ENCODE measurements around the gene ERCC2. TPM values are rescaled to one million over a fixed set of nuclear protein-coding genes. Genes with fewer than 3 reads are reported as not detected.

ERCC2 gene
- total RNA-seq, 1 donor from 2014 or later: 44.7 TPM

GRCh38 chr19:45345506-45345860 is 24.9 kb downstream of the ERCC2 start:
- Mint-ChIP-seq H3K4me3 (ENCODE audit: unreplicated experiment) (no peak overlapping the region), H3K4me1 (ENCODE audit: low read depth, unreplicated experiment) (no peaks in the 10 kb centered on the region), H3K9me3 (ENCODE audit: unreplicated experiment) (no peaks in the 10 kb centered on the region), H3K27me3 (ENCODE audit: low read depth, unreplicated experiment) (peaks cover 5% of the 10 kb centered on the region), H3K36me3 (ENCODE audit: low read depth, unreplicated experiment) (peaks cover 2% of the 10 kb centered on the region), H3K27ac (ENCODE audit: unreplicated experiment) (no peak overlapping the region)
- no peak for FAIRE-seq
- Histone ChIP-seq H3K9me3 (ENCODE audit: insufficient read depth, low read depth, low read length) (no peaks in the 10 kb centered on the region), H3K27ac (ENCODE audit: low read depth, low read length) (no peak overlapping the region), H3K36me3 (ENCODE audit: insufficient read depth, low read length) (no peaks in the 10 kb centered on the region), H3K4me3 (ENCODE audit: insufficient read depth, low read depth, low read length) (no peak overlapping the region), H2AFZ (ENCODE audit: low read depth, low read length) (no peak overlapping the region), H3K4me1 (ENCODE audit: insufficient read depth, low read length) (no peaks in the 10 kb centered on the region), H3K9ac (ENCODE audit: low read length) (no peak overlapping the region), H3K27me3 (ENCODE audit: insufficient read depth, low read length) (peaks cover 3% of the 10 kb centered on the region), H3K4me2 (ENCODE audit: low read length) (no peak overlapping the region), H3K79me2 (ENCODE audit: insufficient read depth, low read length) (no peaks in the 10 kb centered on the region), H4K20me1 (ENCODE audit: insufficient read depth, low read length) (peaks cover 10% of the 10 kb centered on the region)
- DNase-seq (ENCODE audit: low read depth): no peak
- TF ChIP-seq EZH2 (IDR thresholded peaks at IDR 0.05; ENCODE audit: insufficient read depth, low read length) (no peak), CTCF (IDR thresholded peaks at IDR 0.05; ENCODE audit: insufficient read depth, low read depth, low read length) (no peak)

GRCh38 chr19:45344621-45345505 is 25.5 kb downstream of the ERCC2 start:
- Mint-ChIP-seq H3K4me3 (ENCODE audit: unreplicated experiment) (no peak overlapping the region), H3K36me3 (ENCODE audit: low read depth, unreplicated experiment) (peaks cover 2% of the 10 kb centered on the region), H3K27ac (ENCODE audit: unreplicated experiment) (no peak overlapping the region), H3K27me3 (ENCODE audit: low read depth, unreplicated experiment) (peaks cover 7% of the 10 kb centered on the region), H3K9me3 (ENCODE audit: unreplicated experiment) (no peaks in the 10 kb centered on the region), H3K4me1 (ENCODE audit: low read depth, unreplicated experiment) (no peaks in the 10 kb centered on the region)
- Histone ChIP-seq H3K9me3 (ENCODE audit: insufficient read depth, low read depth, low read length) (no peaks in the 10 kb centered on the region), H3K79me2 (ENCODE audit: insufficient read depth, low read length) (no peaks in the 10 kb centered on the region), H3K27ac (ENCODE audit: low read depth, low read length) (no peak overlapping the region), H4K20me1 (ENCODE audit: insufficient read depth, low read length) (peaks cover 10% of the 10 kb centered on the region), H3K4me3 (ENCODE audit: insufficient read depth, low read depth, low read length) (no peak overlapping the region), H3K9ac (ENCODE audit: low read length) (no peak overlapping the region), H3K36me3 (ENCODE audit: insufficient read depth, low read length) (no peaks in the 10 kb centered on the region), H3K4me1 (ENCODE audit: insufficient read depth, low read length) (no peaks in the 10 kb centered on the region), H3K27me3 (ENCODE audit: insufficient read depth, low read length) (peaks cover 7% of the 10 kb centered on the region), H3K4me2 (ENCODE audit: low read length) (no peak overlapping the region), H2AFZ (ENCODE audit: low read depth, low read length) (no peak overlapping the region)
- FAIRE-seq (no peak), DNase-seq (ENCODE audit: low read depth) (no peak)
- TF ChIP-seq CTCF (IDR thresholded peaks at IDR 0.05; ENCODE audit: insufficient read depth, low read depth, low read length) (no peak), EZH2 (IDR thresholded peaks at IDR 0.05; ENCODE audit: insufficient read depth, low read length) (no peak)

DNA sequence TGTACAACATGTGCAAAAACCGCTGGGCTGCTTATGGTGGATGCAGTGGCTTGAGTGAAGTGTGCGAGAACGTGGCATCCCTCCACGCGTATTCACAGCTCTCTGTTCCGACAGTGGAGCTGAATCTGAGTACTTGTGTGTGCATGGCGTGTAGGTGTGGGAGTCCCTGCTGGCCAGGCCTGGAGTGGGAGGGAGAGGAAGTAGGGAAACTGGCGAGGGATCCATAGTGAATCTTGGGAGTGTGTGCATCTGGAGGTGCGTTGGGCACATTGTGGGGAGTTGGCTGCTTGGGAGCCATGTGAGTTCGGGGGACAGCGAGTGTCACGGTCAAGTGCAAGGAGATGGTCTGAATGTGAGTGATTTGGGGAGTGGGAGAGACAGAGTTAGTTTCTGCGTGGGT is 27.5 kb downstream of the ERCC2 start:
- no peak overlapping the region for H3K4me3 ChIP-seq (ENCODE audit: insufficient read depth, low read depth, low read length)
- FAIRE-seq: no peak
- H3K4me2 ChIP-seq (ENCODE audit: low read length): no peak overlapping the region
- H3K9me3 Mint-ChIP-seq (ENCODE audit: unreplicated experiment): no peaks in the 10 kb centered on the region
- no peak overlapping the region for H3K9ac ChIP-seq (ENCODE audit: low read length)
- H3K27ac ChIP-seq (ENCODE audit: low read depth, low read length): no peak overlapping the region
- H3K27me3 ChIP-seq (ENCODE audit: insufficient read depth, low read length): peaks cover 7% of the 10 kb centered on the region
- H3K4me1 Mint-ChIP-seq (ENCODE audit: low read depth, unreplicated experiment): no peaks in the 10 kb centered on the region
- H2AFZ ChIP-seq (ENCODE audit: low read depth, low read length): no peak overlapping the region
- no peaks in the 10 kb centered on the region for H3K79me2 ChIP-seq (ENCODE audit: insufficient read depth, low read length)
- DNase-seq (ENCODE audit: low read depth): no peak
- no peak overlapping the region for H3K4me3 Mint-ChIP-seq (ENCODE audit: unreplicated experiment)
- H3K9me3 ChIP-seq (ENCODE audit: insufficient read depth, low read depth, low read length): no peaks in the 10 kb centered on the region
- no peaks in the 10 kb centered on the region for H4K20me1 ChIP-seq (ENCODE audit: insufficient read depth, low read length)
- no peaks in the 10 kb centered on the region for H3K4me1 ChIP-seq (ENCODE audit: insufficient read depth, low read length)
- H3K27me3 Mint-ChIP-seq (ENCODE audit: low read depth, unreplicated experiment): peaks cover 10% of the 10 kb centered on the region
- H3K36me3 Mint-ChIP-seq (ENCODE audit: low read depth, unreplicated experiment): no peaks in the 10 kb centered on the region
- no peaks in the 10 kb centered on the region for H3K36me3 ChIP-seq (ENCODE audit: insufficient read depth, low read length)
- no peak for TF ChIP-seq CTCF (IDR thresholded peaks at IDR 0.05; ENCODE audit: insufficient read depth, low read depth, low read length)
- no peak for TF ChIP-seq EZH2 (IDR thresholded peaks at IDR 0.05; ENCODE audit: insufficient read depth, low read length)
- no peak overlapping the region for H3K27ac Mint-ChIP-seq (ENCODE audit: unreplicated experiment)
